Measurements from ENCODE around the gene NISCH. TPM values are rescaled to one million over a fixed set of nuclear protein-coding genes. Genes with fewer than 3 reads are reported as not detected.

Gene NISCH
- total RNA-seq, 1 donor from 2014 or later, result 45.6 TPM

DNA sequence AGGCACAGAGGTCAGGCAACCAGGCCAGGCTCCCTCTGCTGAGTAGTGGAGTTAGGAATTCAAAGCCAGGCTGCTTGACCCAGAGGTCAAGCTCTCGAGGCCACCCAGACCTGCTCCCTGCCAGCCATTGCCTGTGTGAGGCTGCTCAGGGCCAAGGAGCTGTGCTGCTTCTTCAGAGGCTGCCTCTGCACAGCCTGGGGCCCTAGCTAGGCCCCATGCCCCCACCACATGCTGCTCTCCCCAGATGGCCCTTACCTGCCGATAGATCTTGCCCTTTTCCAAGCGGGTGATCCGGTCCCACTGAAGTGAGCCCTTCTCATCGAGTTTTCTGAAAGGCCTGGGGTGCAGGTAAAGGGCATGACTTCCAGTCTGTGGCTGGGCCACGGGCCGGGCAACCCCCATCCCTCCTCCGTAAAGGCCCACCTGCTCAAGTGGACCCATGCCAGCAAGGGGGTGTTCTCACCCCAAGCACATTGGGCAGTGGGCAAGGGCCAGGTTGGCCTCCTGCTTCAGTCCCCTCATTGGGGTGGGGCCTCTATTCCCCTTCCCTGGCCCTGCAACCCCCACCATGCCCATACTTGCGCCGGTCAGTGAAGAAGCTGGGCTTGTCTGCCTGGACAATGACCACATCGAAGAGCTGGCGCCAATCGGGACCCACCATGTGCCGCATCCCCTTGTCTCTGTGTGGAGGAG is 71.8 kb downstream of the NISCH start:
- DNase-seq (ENCODE audit: missing footprints) (peak; percentile 59), ATAC-seq (no peak)
- intact Hi-C loops (cut with DNase I), result loop anchor here (5.0 kb wide), 1 partner anchor 35 kb away; no protein-coding TSS in a partner anchor

DNA sequence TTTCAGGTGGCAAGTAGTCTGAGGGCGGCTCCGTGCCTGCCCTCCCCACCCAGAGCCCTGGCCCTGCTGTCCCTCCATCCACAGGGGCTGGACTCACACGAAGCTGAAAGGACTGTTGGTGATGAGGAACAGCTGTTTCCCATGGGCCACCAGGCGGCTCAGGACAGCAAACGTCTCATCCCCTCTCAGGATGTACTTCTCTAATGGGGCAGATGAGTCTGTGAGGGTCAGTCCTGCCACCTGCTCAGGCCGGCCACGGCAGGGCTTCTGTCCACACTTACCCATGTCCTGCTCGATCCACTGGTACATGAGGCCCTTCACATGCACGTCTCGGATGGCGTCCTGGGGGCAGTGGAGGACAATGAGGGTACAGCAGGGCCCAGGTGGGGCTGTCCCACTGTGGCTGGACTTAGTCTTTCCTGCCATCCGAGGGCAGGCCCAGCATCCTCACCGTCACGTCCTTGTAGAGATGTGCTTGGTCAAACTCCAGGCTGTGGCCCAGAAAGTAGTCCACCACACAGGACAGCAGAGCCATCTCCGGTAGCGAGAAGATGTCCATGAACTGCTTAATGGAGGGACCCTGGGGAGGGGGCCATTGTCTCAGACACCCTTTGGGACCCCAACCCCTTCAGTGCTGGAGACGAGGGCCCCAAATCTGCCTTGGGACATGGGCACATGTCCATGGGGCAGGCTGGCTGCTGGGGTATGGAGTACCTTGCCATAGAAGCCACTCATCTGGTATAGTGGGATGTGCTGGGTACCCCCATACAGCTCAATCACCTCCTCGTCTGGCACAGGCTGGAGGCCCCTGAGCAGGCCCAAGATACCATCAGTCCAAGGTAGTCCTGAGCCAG is 72.6 kb downstream of the NISCH start:
- ATAC-seq (no peak), DNase-seq (ENCODE audit: missing footprints) (peak; percentile 68)
- intact Hi-C loops (cut with DNase I), result loop anchor here (5.0 kb wide), 1 partner anchor 36 kb away; no protein-coding TSS in a partner anchor

DNA sequence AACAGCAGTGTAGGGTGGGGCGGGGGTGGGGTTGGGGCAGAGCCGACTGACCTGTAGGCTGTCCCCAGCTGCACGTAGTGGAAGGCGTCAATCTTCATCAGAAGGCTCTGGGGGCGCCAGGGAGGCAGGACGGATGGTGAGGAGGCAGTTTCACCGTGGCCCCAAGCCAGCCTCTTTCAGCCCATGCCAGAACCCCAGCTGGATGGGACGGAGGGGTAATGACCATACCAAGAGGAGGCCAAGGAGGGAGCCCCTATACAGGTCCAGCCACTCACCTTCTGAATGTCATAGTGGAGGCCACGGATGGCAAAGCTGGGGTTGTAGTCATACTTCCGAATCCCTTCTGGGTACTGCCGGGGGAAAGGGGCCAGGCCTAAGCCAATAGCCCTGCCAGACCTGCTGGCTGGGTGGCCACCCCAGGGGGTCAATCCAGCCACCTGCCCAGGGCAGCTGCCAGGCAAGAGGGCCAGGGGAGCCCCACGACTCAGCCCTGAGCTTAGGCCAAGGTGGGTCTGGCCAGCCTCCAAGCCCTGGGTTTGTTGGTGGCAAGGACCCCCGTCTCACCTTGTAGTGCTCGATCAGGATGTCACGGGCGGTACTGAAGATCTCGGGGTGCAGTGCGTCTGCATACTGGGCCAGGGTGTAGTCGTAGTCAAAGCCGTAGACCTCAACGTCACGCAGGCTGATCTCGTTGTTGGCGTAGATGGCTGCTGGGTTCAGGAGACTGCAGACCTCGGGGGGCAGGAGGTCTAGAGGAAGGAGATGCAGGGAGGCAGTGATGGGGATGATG is 73.4 kb downstream of the NISCH start:
- DNase-seq (ENCODE audit: missing footprints), result peak; percentile 70
- intact Hi-C loops (cut with DNase I), result loop anchor here (5.0 kb wide), 1 partner anchor 36 kb away; no protein-coding TSS in a partner anchor
- no peak for ATAC-seq

DNA sequence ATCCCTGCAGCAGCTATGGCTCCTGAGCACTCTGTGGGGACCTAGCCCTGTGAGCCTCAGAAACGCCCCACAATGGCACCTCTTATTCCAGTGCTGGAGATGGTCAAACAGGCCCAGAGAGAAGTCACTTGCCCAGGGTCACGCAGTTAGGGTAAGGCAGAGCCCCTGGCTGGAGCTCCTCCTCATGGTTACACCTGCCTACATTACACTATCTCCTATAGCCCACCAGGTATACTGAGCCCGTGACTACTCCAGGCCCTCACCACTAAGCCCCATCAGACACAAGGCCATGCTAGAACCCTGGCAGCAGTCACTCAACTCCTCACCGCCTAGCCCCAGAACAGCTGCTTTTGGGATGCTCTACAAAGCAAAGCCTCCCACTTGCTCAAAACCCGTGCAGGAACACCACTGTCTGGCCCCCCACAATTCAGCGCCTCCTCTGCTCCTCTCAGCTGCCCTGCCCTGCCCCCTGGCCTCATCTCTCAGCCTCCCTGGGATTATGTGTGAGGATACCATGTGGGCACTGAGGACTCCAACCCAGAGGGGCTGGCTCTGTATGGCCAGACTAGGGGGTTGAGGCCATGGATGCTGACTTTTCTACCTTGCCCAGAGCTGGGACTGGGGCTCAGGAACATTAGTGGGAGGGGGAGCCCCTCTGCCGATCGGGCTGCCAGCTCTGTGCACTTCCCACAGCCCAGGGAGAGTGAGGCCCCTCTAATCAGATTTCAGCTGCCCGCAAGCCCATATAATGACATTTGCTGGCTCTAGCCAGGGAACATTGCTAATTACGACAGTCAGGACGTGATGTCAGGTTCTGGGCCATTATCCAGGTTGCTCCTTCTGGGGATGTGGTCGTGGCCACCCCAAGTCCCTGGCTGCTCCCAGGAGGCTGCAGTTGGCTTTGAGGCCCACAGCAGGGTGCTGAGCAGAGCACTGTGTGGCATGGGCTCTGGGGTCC is 74.3 kb downstream of the NISCH start:
- intact Hi-C loops (cut with DNase I), result loop anchor here (5.0 kb wide), 1 partner anchor 37 kb away; no protein-coding TSS in a partner anchor
- DNase-seq (ENCODE audit: missing footprints) (peak; percentile 73), ATAC-seq (peak; percentile 41)

- ATAC-seq (peak; percentile 63), DNase-seq (ENCODE audit: missing footprints) (peak; percentile 80)
- intact Hi-C loops (cut with DNase I), result no loop called here
These were observed 75.8 kb downstream of the NISCH start for GRCh38 chr3:52530918-52531826.

- intact Hi-C loops (cut with DNase I), result no loop called here
- DNase-seq (ENCODE audit: missing footprints) (peak; percentile 63), ATAC-seq (no peak)
These were observed 76.6 kb downstream of the NISCH start for GRCh38 chr3:52531860-52532516.

GRCh38 chr3:52532517-52532837 is 77.1 kb downstream of the NISCH start:
- ATAC-seq (no peak), DNase-seq (ENCODE audit: missing footprints) (peak; percentile 64)
- intact Hi-C loops (cut with DNase I), result no loop called here

DNA sequence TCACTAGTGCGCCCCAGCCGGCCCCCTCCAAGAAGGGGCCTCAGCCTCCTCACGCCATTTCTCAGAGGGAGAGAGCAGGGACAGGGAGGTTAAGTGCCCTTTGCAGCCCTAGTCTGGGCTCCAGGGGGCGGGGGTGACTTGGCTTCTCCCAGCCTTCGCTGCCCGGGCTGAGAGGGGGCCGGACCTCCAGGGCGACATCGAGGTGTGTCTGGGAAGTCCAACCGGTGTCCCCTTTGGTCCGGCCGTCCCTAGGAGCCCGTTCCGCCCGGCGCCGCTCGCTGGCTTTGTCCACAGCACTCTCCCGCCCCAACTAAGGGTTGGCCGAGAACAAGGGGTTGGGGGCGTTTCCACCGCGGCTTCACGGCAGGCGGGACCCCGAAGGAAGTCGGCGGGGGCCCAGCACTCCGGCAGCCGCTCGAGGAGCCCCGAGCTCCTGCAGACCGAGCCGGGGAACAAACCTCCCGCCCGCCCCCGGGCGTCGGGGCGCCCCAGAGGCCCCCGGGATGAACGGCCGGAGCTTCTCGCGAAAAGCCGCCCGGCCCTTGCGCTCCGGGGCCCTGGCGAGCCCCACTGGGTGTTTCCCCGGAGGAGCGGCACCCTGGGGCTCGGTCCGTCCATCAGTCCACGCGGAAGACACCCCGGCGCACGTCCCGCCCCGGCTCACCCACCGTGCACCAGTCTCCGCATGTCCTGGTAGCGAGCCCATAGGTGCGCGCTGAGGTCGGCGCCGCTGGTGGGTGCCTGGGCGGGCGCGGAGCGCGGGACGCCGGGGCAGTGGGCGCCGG is 77.6 kb downstream of the NISCH start:
- intact Hi-C loops (cut with DNase I), result no loop called here
- DNase-seq (ENCODE audit: missing footprints) (peak; percentile 78), ATAC-seq (no peak)

DNA sequence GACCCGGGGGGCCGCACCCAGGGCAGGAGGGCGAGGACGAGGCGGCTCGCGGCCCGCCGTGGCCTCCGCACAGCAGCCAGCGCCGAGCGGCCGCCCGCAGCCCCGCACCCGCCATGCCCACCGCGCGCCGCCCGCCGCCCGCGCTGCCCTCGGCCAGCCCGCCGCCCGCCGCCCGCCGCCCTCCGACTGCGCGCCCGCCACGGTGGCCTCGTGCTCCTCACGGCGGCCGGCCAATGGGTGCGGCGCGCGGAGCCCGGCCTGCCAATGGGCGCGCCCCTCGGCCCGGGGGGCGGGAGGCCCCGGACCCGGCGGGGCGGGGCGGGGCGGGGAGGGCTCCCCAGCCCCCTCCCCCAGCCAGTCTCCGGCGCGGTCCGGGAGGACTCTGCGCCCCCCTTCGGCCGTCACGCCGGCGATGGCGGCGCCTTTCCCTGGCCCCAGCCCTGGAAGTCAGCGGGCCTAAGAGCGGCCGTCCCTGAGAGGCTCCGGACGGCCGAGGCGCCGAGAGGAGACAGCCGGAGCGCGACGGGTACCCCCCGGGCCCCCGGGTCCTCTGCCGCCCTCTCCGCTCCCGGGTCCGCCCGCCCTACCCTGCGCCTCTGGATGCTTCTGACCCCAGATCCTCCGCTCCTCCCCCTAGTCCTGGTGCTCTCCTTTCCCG is 78.3 kb downstream of the NISCH start, which contains the start of gene NT5DC2:
Gene NT5DC2, minus strand, starts transcription at position 235 of the 658 bp plus-strand sequence. Its CDS starts 120 bp downstream, at position 115.
- ATAC-seq (peak; percentile 29), DNase-seq (ENCODE audit: missing footprints) (peak; percentile 85)
- intact Hi-C loops (cut with DNase I), result no loop called here

DNA sequence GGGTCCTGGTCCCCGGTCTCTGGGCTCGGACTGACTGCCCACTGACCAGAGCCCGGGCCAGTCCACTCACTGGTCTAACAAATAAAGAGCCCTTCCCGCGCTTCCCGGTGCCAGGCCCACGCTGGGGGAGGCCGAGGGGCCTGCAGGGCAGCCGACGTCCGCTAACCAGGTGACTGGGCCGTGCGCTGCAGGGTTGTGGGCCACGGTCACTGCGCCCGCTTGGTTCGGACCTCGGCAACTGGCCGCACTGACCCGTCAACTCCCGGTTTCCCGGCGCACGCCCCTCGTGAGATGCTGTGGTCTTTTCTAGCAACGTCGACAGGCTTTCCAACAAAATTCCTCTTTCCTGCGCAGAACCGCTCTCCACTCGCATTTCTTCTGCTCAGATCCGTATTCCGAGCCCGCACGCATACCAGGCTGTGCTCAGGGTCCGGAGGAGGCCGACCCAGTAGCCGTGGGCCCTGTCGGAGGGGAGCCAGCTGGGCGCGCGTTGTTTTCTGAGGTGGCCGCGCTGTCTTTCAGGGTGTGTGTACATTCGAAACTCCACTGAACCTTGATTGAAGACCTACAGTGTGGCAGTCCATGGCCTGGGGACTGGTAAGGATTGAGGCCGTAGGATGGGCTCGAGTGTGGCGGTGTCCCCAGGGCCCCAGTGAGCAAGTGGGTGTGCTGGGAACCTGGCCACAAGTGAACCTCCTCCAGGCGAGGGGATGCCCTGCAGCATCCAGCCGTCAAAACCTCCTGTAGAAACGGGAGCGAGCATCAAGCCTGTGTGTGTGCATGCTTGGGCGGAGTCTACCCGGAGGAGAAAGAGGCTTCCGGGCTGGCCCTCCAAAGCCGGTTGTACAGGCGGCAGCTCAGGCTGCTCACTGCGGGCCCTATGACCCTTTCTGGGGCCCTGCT is 79.1 kb downstream of the NISCH start:
- DNase-seq (ENCODE audit: missing footprints), result peak; percentile 77
- ATAC-seq, result no peak
- intact Hi-C loops (cut with DNase I), result loop anchor here (5.0 kb wide), 2 partner anchors 73 to 77 kb away; partner anchors contain the start of gene NISCH

DNA sequence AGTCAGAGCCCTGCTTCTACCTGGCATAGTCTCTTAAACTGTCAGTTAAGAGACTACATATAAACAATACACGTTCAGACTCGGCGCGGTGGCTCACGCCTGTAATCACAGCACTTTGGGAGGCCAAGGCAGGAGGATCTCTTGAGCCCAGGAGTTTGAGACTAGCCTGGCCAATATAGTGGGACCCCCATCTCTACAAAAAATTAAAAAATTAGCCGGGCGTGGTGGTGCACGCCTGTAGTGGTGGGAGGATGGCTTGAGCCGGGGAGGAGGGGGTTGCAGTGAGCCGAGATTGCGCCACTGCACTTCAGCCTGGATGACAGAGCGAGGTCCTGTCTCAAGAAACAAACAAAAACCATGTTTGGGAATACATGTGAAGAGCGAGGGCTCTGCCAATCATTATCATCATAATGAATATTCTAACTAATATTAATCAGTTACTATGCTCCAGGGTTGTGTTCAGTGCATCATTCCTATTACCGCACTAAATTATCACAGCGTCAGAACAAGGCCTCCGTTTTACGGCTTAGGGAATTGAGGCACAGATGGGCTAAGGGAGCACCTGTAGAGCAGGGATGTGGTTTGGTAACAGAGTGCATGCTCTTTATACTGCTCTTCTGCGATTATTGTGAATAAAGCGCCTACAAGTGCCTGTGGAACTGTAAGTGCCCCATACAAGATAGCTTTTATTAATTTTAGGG is 80.2 kb downstream of the NISCH start:
- intact Hi-C loops (cut with DNase I), result loop anchor here (2.0 to 5.0 kb wide), 3 partner anchors 63 to 78 kb away; partner anchors contain the start of gene NISCH
- ATAC-seq, result no peak
- peak; percentile 69 for DNase-seq (ENCODE audit: missing footprints)

GRCh38 chr3:52536112-52536368 is 80.6 kb downstream of the NISCH start:
- ATAC-seq (no peak), DNase-seq (ENCODE audit: missing footprints) (no peak)
- intact Hi-C loops (cut with DNase I), result loop anchor here (2.0 to 5.0 kb wide), 3 partner anchors 63 to 79 kb away; partner anchors contain the start of gene NISCH

- peak; percentile 94 for ATAC-seq
- intact Hi-C loops (cut with DNase I), result loop anchor here (2.0 to 5.0 kb wide), 3 partner anchors 64 to 79 kb away; partner anchors contain the start of gene NISCH
These were observed 81.2 kb downstream of the NISCH start, which contains the start of gene UQCC5 for GRCh38 chr3:52536369-52537164. Gene UQCC5 (plus strand): TSS chr3:52536605. CDS start chr3:52536756, 151 bp downstream.

More at GRCh38 chr3:52536369-52537164, 81.2 kb downstream of the NISCH start, which contains the start of gene UQCC5:
- DNase-seq (ENCODE audit: missing footprints), result peak; percentile 99

All from Right ventricle myocardium inferior (tissue), 1 donor.